Spleen (tissue), 7 donors: ENCODE results near the gene CNFN.

Experiments used
- CTCF ChIP-seq, 11 experiments: fragments of 200-600 bp in 7 of 11; fragments of 450-650 bp in 4 of 11; sonication (generic) in 4 of 11; IDR thresholded peaks in 8 of 11; conservative IDR thresholded peaks in 3 of 11; 1 replicate in 7 of 11; 2 replicates in 4 of 11; pipeline versions ENCODE4 v1.4.0 to v1.8.0; 2016 to 2021; ENCODE audit warnings: antibody characterized with exemption in 11 of 11, inconsistent platforms in 4 of 11, mild to moderate bottlenecking in 1 of 11
- POLR2A ChIP-seq, 3 donors: fragments of 450-650 bp; IDR thresholded peaks; one replicate each; pipeline ENCODE4 v1.5.1; 2017; ENCODE audit warnings: antibody characterized with exemption in 3 of 3, mild to moderate bottlenecking in 1 of 3
- POLR2AphosphoS5 ChIP-seq, 3 donors: sonication (generic); formaldehyde crosslinking; IDR thresholded peaks; one replicate each; pipeline ENCODE4 v1.5.1; 2017; ENCODE audit warnings: antibody characterized with exemption in 3 of 3
- donor health status: DM: no; HTN: no; CAD: no; lungs with moderate emphysema.
- donor health status: DM: no; HTN: no; CAD: no.
- donor health status: DM: no; HTN: no; CAD: no.

GRCh38 chr19:42361545-42361910 lies 28.6 kb downstream of the CNFN start:
- TF ChIP-seq POLR2AphosphoS5 (IDR thresholded peaks at IDR 0.05) (no peak), POLR2A (IDR thresholded peaks at IDR 0.05) (no peak), CTCF (IDR thresholded peaks at IDR 0.05 in 8 of 11, conservative IDR thresholded peaks at IDR 0.05 in 3 of 11) (no peak)
